Hematopoietic multipotent progenitor cell (in vitro differentiated cells): ENCODE results near the gene DSCAML1. TPM values are rescaled to one million over a fixed set of nuclear protein-coding genes. Genes with fewer than 3 reads are reported as not detected.
"Not testable (repeated sequence)": the region's sequence is repeated elsewhere in the genome, so short reads cannot be mapped to it uniquely, and the experiment has no call there.

Experiments used
- DNase-seq, 3 donors: peaks; one replicate each; pipeline ENCODE4 v3.0.0-alpha.2; 2011 to 2015; ENCODE audit warnings: low read depth in 2 of 3, low spot score in 2 of 3
- total RNA-seq: library from RNA; depleted of rRNA; stranded (reverse); fragments of >200 nt; gene quantifications from one replicate; pipeline ENCODE4 v1.2.3, GENCODE V29; 2012

DSCAML1 gene
- total RNA-seq, 1 donor = 0.27 TPM

DNA sequence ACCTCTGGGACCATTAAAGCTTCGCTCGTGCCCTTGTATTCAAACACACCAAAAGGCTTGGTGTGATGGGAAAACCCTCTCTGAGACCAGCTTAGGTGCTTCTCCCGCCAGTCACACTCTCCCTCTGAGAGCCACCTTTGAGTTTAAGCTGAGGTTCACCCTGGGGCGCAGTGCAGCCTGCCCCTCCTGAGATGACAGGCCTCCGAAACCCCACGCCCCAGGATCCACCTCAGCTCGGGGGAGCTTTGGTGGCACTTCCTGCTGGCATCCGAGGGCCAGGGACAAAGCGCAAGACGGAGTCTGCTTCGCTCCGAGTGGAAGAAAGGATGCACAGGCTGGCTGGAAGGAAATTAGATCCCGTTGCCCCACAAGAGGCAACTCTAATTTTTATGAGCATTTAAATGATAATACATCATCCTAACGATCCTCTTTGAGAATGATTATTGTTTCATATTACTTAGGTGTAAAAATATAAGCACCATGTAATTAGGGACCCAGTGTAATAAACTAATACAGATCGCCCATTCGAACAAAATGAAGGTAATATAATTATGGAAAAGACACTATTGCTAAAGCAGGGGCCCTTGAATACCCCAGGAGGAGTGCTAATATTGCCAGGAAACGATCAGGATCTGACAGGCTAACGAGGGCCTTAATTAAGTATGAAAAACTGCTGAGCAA is 334.7 kb downstream of the DSCAML1 start:
- DNase-seq = no peak

GRCh38 chr11:117461396-117462182 is 335.4 kb downstream of the DSCAML1 start:
- DNase-seq = no peak

DNA sequence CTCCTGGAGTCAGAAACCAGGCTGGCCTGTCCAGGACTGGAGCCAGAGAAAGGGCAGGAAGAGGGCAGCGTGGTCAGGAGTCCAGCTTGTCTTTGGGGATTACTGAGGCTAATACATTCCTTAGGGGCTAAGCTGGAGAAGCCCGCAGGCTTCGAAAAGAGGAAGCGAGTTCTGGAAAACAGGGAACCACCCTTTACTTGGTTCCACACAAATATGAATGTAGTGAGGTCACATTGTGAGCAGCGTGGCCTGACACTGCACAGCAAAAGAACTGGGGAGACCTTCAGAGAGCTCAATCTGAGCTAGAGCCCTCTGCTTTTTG is 337.1 kb downstream of the DSCAML1 start:
- no peak for DNase-seq

DNA sequence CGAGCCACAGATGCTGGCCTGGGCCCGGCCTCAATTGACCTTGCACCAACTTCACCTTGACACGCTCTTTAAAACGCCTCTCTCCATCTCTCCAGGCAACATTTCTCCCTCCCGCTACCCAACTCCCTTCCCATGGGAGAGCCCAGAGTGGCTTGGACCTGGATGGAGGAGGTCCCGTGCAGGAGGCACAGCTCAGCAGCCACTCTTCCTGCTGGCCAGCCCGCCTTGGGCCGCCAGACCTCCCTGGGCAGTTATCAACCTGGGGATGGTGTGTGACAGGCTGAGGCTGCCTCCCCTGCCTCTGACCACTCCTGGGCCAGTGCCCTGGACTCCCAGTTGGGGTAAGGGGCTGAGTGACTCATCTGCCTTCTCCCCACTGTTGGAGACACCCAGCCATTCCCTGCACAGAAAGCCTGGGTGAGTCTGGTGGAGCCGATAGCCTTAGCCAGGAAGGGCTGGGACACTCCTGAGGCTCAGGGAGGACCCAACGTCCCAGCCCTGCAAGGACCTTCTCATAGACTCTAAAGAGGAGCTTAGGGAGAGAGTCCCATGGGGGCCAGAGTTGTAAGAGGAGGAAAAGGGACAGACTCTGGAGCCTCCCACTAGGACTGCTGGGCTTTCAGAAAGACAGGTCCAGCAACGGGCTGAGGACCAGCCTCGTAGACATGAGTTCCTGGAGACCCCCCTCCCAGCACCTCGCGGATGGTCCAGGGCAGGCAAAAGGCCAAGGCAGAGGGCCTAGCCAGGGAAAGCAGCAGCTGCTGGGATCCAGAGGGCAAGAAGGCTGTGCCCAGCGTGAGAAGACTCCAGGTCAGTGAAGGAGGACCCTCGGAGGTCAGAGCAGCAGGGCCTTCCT is 337.7 kb downstream of the DSCAML1 start:
- no peak for DNase-seq

- DNase-seq = no peak
Observed at GRCh38 chr11:117458275-117459122, 338.5 kb downstream of the DSCAML1 start.

DNA sequence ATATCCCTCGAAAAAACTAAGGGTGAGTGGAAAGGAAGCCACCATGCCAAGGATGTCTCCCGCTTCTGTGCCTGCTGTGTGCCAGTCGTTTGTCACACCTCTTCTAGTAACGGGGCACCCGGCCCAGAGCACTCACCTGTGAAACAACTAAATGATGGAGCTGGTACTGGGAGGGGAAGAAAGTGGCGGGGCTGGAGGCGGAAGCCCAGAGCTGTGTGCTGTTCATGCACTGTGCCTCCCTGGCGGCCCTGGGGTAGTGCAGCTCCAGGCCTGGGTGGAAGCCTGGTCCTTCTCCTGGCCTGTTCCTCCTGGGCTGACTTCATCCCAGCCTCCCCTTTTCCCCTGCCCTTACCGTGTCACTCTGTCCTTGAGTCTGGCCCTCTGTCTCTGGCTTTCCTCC is 339.2 kb downstream of the DSCAML1 start:
- DNase-seq = no peak

DNA sequence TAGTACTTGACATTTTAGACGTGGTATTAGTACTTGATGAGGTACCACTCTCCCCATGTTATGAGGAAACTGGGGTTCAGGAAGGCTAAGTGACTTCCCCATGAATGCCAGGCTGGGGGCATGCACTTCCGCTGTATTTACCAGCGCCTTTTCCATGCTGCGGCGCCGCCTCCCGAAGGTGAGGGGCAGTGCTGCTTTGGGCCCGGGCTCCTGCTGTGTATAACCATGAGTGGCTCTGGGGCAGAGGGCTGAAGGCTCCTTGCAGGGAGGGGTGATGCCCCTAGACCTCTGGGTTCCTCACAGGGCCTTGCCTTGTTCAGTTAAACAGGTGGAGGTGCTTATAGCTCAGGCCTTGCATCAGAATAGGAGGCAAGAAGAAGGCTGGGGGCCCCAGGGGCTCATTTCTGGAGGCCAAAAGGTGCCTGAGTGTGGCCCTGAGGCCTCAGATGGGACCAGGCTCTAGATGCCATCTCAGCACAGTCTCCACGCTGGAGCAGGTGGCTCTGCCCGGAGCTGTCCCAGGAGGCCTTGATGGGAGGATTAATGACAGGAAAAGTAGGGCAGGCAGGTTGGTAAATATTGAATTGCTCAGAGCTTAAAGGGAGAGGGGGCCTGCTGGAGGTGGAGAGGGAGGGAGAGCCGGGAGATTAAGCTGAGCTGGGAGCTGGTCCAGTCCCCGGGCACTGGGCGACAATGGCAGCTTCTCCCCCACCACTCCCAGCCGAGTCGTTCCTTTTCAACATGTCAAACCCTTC is 339.8 kb downstream of the DSCAML1 start:
- DNase-seq = no peak

GRCh38 chr11:117456721-117457029 is 340.3 kb downstream of the DSCAML1 start:
- not testable (repeated sequence) for DNase-seq

DNA sequence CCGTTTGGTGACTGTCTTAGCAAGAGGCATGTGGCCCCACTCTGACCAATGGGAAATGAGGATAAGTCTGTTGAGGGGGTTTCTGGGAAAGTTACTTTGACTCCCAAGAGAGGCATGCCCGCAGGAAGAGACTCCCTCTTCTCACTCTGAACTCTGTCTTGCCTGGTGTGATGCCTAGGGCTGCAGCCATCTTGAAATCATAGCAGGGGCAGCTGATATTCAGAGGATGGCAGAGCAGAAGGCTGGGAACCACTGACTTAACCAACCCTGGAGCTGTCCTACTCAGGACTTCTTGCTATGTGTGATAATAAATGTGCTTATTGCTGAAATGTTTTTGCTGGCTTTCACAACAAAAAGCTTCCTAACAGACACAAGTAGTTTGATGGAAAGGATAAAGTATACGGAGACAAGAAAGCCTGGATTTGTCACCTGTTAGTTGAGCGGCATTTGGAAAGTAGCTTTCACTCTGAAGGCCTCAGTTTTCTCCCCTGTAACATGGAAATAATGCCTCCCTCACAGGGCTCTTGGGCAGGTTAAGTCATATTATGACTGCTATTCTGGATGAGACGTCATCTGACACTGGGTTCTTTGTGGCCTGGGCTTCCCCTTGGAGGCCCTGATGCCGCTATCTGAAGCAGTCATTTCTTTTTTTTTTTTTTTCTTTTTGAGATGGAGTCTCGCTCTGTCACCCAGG is 340.8 kb downstream of the DSCAML1 start:
- no peak for DNase-seq

GRCh38 chr11:117454564-117454917 is 342.5 kb downstream of the DSCAML1 start:
- no peak for DNase-seq

DNA sequence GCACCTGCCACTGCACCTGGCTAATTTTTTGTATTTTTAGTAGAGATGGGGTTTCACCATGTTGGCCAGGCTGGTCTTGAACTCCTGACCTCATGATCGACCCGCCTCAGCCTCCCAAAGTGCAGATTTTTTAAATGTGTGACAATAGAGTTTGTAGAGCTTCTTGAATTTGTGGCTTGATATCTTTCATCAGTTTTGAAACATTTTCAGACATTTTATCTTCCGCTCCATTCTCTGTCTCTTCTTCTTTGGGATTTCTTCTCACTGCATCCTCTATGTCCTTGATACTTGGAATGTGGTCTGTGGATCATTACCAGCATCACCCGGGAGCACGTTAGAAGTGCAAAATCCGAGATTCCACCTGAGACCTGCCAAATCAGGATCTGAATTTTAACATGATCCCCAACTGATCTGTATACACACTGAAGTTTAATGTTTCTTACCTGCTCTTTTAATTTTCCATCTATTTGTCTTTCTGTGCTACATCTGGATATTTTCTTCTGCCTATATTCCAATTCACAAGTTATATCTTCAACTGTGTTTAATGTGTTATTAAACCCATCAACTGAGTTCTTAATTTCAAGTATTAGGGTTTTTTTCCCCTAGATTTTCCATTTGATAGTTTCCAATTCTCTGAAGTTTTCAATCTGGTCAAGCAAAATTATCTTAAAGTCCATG is 343.0 kb downstream of the DSCAML1 start:
- DNase-seq = no peak

DNA sequence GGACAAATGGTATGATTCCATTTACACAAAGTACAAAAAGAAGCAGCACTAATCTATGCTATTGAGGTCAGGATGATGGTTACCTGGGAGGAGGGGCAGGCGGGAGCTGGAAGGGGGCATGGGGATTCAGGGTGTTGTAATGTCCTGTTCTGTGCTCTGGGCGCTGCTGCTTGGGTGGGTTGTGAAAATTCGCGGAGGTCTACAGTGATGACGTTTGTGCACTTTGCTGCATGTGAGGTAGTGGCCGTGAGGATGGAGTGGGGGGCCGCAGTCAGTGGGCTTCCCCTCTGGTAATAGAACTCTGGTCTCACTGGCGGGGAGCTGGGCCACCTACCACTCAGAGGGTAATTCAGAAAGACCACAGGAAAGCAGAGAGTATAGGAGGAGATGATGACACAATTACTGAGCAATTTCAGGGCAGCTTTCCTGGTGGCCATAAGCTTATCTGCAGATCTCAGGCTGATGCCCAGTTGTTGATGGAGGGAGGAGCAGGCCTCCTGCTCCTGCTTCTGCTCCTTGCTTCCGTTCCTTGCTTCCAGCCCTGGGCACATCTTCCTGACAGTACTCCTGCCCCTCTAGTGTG is 347.8 kb downstream of the DSCAML1 start:
- DNase-seq = no peak

DNA sequence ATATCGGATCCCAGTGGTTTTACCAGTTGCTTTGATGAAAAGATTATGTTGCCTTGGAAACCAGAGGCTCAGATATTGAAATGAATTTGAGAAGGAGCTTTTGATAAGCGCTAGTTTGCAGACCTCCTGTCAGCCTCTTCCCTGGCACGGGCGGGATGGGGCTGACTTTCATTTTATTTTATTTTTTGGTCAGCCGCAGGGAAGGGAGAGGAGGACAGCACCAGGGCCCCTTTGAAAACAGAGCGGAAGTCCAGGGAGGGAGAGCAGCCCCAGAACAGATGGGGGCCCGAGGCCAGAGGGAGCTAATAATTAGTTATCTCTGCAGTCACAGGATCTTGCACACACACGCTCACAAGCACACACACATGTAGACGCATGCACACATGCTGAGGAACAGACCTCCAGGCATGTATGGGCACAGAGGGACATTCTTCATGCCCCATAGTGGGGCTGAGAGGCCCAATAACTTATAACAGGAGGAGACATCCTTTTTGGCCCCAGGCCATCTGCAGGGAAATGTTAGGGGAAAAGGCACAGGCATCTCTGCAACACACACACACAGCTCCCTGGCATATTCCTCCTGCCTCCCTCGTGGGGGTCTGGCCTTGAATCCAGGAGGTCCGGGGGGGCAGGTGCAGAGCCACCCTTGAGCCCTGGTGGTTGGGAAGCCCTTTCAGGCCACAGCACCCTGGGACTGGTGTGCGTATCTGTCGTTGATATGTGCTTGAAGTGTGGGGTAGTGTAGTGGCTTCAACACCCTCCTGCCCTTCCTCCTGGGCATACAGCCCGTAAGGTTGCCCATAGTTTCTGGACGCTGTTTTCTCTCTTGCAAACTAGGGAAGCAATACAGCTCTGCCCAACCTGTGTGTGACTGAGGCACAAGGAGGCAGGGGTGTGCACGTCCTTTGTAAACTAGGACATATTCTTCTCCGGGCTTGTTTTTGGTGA is 352.0 kb downstream of the DSCAML1 start:
- no peak for DNase-seq

DNA sequence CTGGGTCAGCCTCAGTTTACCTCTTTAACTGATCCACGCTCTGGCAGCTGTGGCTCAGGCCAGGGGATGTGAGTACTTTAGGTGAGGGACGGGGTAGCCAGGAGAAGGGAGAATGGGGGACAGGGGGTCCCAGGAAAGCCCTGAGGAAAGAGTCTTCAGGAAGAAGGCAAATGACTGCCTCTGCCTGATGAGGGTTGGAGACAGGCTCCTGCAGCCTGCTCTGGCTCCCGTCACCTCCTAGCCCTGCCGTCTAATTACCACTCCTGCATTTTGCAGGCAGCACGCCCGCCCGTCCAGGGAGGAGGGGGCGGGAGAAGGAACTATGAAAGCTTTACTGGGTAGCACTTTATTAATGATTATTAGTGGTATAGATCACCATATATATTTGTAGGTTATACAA is 352.8 kb downstream of the DSCAML1 start:
- DNase-seq = no peak

GRCh38 chr11:117443266-117444186 is 353.5 kb downstream of the DSCAML1 start:
- peak in 2 of 3 donors; percentile 61 to 73 for DNase-seq

- DNase-seq = no peak
Observed at GRCh38 chr11:117442869-117443239, 354.2 kb downstream of the DSCAML1 start.
